ENCODE data around the gene TNPO2. TPM values are rescaled to one million over a fixed set of nuclear protein-coding genes. Genes with fewer than 3 reads are reported as not detected.

Gene TNPO2
- total and polyA plus RNA-seq, 8 donors, result 15.7 to 37.2 (median 25.2) TPM

DNA sequence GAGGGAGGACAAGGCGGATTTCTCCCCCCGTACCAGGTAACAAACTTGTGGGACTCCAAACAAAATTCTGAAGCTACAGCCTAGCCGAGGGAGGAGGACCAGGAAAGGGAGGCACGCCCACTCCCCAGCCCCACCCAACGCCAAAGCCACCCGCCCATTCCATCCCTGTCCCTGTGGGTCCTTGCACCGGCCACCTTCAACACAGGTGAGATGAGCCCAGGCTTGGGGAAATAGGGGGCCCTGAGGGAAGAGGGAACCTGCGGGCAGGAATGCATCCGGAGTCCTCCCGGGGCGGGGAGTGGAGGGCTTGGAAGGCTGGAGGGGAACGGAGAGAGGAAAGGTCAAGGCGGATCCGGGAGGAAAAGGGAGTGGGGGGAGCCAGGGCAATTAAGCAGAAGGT lies 27.9 kb upstream of the TNPO2 start, which contains the start of gene BEST2:
BEST2 (plus strand) TSS at position 157 of the 400 bp plus-strand sequence. CDS start 802 bp downstream, outside the sequence.
- 27 to 39% methylated on average over 13 to 14 of the region's 14 CpGs for WGBS, 2 donors
- H3K27ac ChIP-seq, result no peak within 1 kb of the TSS

DNA sequence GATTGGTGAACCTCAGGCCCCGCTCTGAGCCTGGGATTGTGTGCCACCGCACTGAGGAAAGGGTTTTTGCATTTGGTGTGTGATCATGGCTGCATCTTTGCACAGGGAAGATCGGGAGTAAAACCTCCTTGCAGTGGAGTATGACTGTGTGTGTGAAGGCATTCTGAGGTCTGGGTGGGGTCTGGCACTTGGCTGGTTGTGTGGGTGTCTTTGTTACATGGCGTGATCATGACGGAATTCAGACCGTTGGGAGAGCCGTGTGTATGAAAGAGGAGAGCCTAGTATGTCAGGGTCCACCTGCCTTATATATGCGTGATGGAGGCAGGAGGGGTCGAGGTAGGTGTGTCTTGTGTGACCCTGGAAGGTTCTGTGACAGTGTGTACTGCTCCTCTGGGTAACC lies 27.1 kb upstream of the TNPO2 start:
- Histone ChIP-seq H3K9me3 (no peaks in the 10 kb centered on the region), H3K4me1 (no peaks in the 10 kb centered on the region), H3K27me3 (no peaks in the 10 kb centered on the region), H3K27ac (no peak overlapping the region), H3K36me3 (peaks cover 0 to 17% (median 2%) of the 10 kb centered on the region in 3 donors), H3K4me3 (no peak overlapping the region)
- DNase-seq (no peak), ATAC-seq (no peak), FAIRE-seq (no peak)
- intact Hi-C loops (cut with DNase I), result loop anchor here in 1 of 3 donors (10.0 kb wide), 1 partner anchor 94 kb away; no protein-coding TSS in a partner anchor
- TF ChIP-seq CTCF (IDR thresholded peaks at IDR 0.05), result no peak
- WGBS, 2 donors, result 43 to 53% methylated on average over 9 of the region's 9 CpGs

More for the DNA sequence above, 27.9 kb upstream of the TNPO2 start, which contains the start of gene BEST2:
- Histone ChIP-seq H3K9me3 (no peaks in the 10 kb centered on the region), H3K4me3 (no peak within 1 kb of the TSS), H3K36me3 (peaks cover 0 to 12% (median 2%) of the 10 kb centered on the region in 3 donors), H3K27me3 (no peaks in the 10 kb centered on the region), H3K4me1 (no peaks in the 10 kb centered on the region)
- DNase-seq (no peak), ATAC-seq (no peak), FAIRE-seq (no peak)
- intact Hi-C loops (cut with DNase I), result loop anchor here in 1 of 3 donors (10.0 kb wide), 1 partner anchor 93 kb away; no protein-coding TSS in a partner anchor
- TF ChIP-seq CTCF (IDR thresholded peaks at IDR 0.05), result no peak

- ATAC-seq (no peak), DNase-seq (no peak), FAIRE-seq (no peak)
- WGBS, 2 donors, result 28 to 30% methylated on average over 23 to 24 of the region's 24 CpGs
- Histone ChIP-seq H3K4me1 (no peaks in the 10 kb centered on the region), H3K4me3 (no peak overlapping the region), H3K27ac (no peak overlapping the region), H3K36me3 (peaks cover 2 to 17% (median 3%) of the 10 kb centered on the region in 3 donors), H3K27me3 (no peaks in the 10 kb centered on the region), H3K9me3 (no peaks in the 10 kb centered on the region)
- no peak for TF ChIP-seq CTCF (IDR thresholded peaks at IDR 0.05)
- intact Hi-C loops (cut with DNase I), result loop anchor here in 1 of 3 donors (10.0 kb wide), 1 partner anchor 95 kb away; no protein-coding TSS in a partner anchor
These were observed 26.3 kb upstream of the TNPO2 start for GRCh38 chr19:12749938-12750521.

- Histone ChIP-seq H3K36me3 (peaks cover 2 to 17% (median 3%) of the 10 kb centered on the region in 3 donors), H3K4me1 (no peaks in the 10 kb centered on the region), H3K27me3 (no peaks in the 10 kb centered on the region), H3K27ac (no peak overlapping the region), H3K4me3 (no peak overlapping the region), H3K9me3 (no peaks in the 10 kb centered on the region)
- DNase-seq (no peak), FAIRE-seq (no peak), ATAC-seq (peak in 1 of 4 donors; percentile 20)
- TF ChIP-seq CTCF (IDR thresholded peaks at IDR 0.05), result no peak
- intact Hi-C loops (cut with DNase I), result no loop called here
- 60 to 72% methylated on average over 6 of the region's 6 CpGs for WGBS, 2 donors
These were observed 24.8 kb upstream of the TNPO2 start for GRCh38 chr19:12748489-12748888.
